A673 (cell line): ENCODE data around the gene PLEKHG3. TPM values are rescaled to one million over a fixed set of nuclear protein-coding genes. Genes with fewer than 3 reads are reported as not detected.

ENCODE experiments used
- BruUV-seq: library from RNA; stranded (reverse); fragments of 400-500 nt; replicated peaks from 2 replicates; lab custom pipeline; 2021; lab: Mats Ljungman, UMichigan
- CTCF ChIA-PET: fragments of 300-600 bp; sonication (Branson Sonifier 250); formaldehyde crosslinking; loops from one replicate; lab custom pipeline; 2022; ENCODE audit warnings: antibody characterized with exemption; lab: Charles Lee
- POLR2A ChIA-PET: fragments of 300-600 bp; sonication (Branson Sonifier 250); formaldehyde crosslinking; loops from one replicate; lab custom pipeline; 2022; ENCODE audit warnings: antibody characterized with exemption; ENCODE audit not compliant: low non-redundant PET; lab: Charles Lee
- DNase-seq: peaks from one replicate; pipeline ENCODE4 v3.0.0-alpha.2; 2015; ENCODE audit warnings: low spot score
- H3K27ac ChIP-seq: fragments of 200-600 bp; sonication (generic); 2 replicates; pipeline ENCODE4 v1.5.1; 2016; ENCODE audit warnings: mixed run types, low read depth, mild to moderate bottlenecking, mixed read lengths, antibody characterized with exemption, low read length; ENCODE audit not compliant: poor library complexity, severe bottlenecking
- H3K27me3 ChIP-seq: fragments of 200-600 bp; sonication (generic); replicated peaks from 2 replicates; pipeline ENCODE4 v1.6.1; 2017; ENCODE audit warnings: mixed run types, low read depth, mild to moderate bottlenecking, mixed read lengths, antibody characterized with exemption, low read length; ENCODE audit not compliant: insufficient read depth, poor library complexity
- H3K36me3 ChIP-seq: fragments of 200-600 bp; sonication (generic); 2 replicates; pipeline ENCODE4 v1.6.1; 2016; ENCODE audit warnings: mixed run types, mild to moderate bottlenecking, mixed read lengths, antibody characterized with exemption, low read length; ENCODE audit not compliant: insufficient read depth, poor library complexity, severe bottlenecking
- H3K4me1 ChIP-seq: fragments of 200-600 bp; sonication (generic); 2 replicates; pipeline ENCODE4 v1.6.1; 2017; ENCODE audit warnings: mixed run types, mild to moderate bottlenecking, mixed read lengths, antibody characterized with exemption, low read length; ENCODE audit not compliant: insufficient read depth, poor library complexity, severe bottlenecking
- H3K4me3 ChIP-seq: fragments of 200-600 bp; sonication (generic); 2 replicates; pipeline ENCODE4 v1.5.1; 2016; ENCODE audit warnings: low read depth, mixed run types, mild to moderate bottlenecking, mixed read lengths, low read length; ENCODE audit not compliant: poor library complexity, severe bottlenecking
- H3K9me3 ChIP-seq: fragments of 200-600 bp; sonication (generic); 2 replicates; pipeline ENCODE4 v1.6.1; 2016; ENCODE audit warnings: mixed run types, low read depth, mild to moderate bottlenecking, mixed read lengths, antibody characterized with exemption, low read length; ENCODE audit not compliant: poor library complexity, severe bottlenecking
- EZH2 ChIP-seq: fragments of 200-600 bp; sonication (generic); IDR thresholded peaks from 2 replicates; pipeline ENCODE4 v1.6.1; 2017; ENCODE audit warnings: borderline replicate concordance, low read depth, mild to moderate bottlenecking, mixed read lengths, antibody characterized with exemption, low read length; ENCODE audit not compliant: poor library complexity, severe bottlenecking
- intact Hi-C: fragments of 100-400 bp; cut with micrococcal nuclease; formaldehyde crosslinking; loops from one replicate; pipeline ENCODE4 v1.10.0; 2022; ENCODE audit not compliant: unreplicated experiment
- total RNA-seq: library from RNA; stranded (reverse); gene quantifications from 2 replicates; pipeline ENCODE4 v1.2.3, GENCODE V29; 2021
- TF ChIP-seq, protein P1 (sequence below): fragments of 300-800, 200-600 bp; sonication (generic); conservative IDR thresholded peaks from 2 replicates; pipeline ENCODE4 v1.5.1; 2017; ENCODE audit warnings: low read depth, mild to moderate bottlenecking, antibody characterized with exemption, low read length, moderate library complexity, mixed read lengths

Gene PLEKHG3
- total RNA-seq, 1 experiment from 2014 or later: 29.6 TPM

DNA sequence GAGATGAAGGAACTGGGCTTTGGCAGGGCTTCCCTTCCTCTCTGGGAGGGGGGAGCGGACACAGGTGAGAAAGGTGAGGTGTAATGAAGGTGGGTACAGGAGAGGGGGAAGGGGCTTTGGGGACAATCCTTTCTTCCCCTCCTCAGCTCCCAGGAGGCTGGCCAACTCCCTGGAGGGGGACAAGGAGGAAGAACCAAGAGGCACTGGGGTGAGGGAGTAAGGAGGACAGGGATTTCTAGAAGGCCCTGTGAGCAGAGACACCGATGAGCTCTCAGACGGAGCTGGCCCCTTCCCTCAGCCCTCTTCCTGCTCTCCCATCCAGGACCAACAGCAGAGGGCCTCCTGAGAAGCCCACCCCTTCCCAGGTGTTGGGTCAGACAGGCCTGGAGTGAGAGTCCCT, 53.4 kb downstream of the PLEKHG3 start:
- BruUV-seq: no TSS peak
- intact Hi-C loops: no loop called here
- no peaks in the 10 kb centered on the region for H3K9me3 ChIP-seq
- H3K36me3 ChIP-seq: no peaks in the 10 kb centered on the region
- POLR2A ChIA-PET: no interaction called here
- H3K4me3 ChIP-seq: no peak overlapping the region
- no peaks in the 10 kb centered on the region for H3K27me3 ChIP-seq
- TF ChIP-seq, protein P1, sequence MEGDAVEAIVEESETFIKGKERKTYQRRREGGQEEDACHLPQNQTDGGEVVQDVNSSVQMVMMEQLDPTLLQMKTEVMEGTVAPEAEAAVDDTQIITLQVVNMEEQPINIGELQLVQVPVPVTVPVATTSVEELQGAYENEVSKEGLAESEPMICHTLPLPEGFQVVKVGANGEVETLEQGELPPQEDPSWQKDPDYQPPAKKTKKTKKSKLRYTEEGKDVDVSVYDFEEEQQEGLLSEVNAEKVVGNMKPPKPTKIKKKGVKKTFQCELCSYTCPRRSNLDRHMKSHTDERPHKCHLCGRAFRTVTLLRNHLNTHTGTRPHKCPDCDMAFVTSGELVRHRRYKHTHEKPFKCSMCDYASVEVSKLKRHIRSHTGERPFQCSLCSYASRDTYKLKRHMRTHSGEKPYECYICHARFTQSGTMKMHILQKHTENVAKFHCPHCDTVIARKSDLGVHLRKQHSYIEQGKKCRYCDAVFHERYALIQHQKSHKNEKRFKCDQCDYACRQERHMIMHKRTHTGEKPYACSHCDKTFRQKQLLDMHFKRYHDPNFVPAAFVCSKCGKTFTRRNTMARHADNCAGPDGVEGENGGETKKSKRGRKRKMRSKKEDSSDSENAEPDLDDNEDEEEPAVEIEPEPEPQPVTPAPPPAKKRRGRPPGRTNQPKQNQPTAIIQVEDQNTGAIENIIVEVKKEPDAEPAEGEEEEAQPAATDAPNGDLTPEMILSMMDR: no peak
- no peak for TF ChIP-seq EZH2
- DNase-seq: no peak
- peaks cover 21% of the 10 kb centered on the region for H3K4me1 ChIP-seq
- CTCF ChIA-PET: no interaction called here
- no peak overlapping the region for H3K27ac ChIP-seq

DNA sequence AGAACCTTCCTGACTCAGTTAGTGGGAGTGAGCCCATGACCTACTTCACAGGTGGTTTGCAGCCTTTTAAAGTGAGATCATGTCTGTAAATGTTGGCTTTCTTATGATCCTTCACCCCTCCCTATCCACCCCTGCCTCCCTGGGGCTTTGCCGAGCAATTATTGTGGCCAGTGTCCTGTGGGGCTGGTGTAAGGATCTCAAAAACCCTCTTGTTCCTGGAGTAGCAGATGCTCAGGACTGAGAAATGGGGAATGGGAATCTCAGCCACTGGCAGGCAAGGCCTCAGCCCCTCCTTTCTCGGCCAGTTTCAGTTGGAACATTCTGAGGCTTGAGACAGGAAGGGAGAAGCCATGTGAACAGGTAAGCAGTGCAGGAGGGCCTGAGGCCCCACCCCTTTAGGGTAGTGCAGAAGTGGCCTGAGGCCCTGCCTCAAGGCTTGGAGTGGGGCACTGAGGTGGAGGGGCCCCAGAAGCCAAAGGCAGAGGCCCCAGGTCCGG, 53.8 kb downstream of the PLEKHG3 start:
- no peak for DNase-seq
- CTCF ChIA-PET: interaction anchor here (0.6 kb wide), 1 partner anchor 94 kb away, joined by 3 read pairs; no protein-coding TSS in a partner anchor
- H3K4me3 ChIP-seq: no peak overlapping the region
- H3K9me3 ChIP-seq: no peaks in the 10 kb centered on the region
- intact Hi-C loops: no loop called here
- TF ChIP-seq EZH2: no peak
- TF ChIP-seq, protein P1: no peak
- H3K27ac ChIP-seq: no peak overlapping the region
- no peaks in the 10 kb centered on the region for H3K36me3 ChIP-seq
- BruUV-seq: no TSS peak
- POLR2A ChIA-PET: no interaction called here
- peaks cover 26% of the 10 kb centered on the region for H3K4me1 ChIP-seq
- no peaks in the 10 kb centered on the region for H3K27me3 ChIP-seq

DNA sequence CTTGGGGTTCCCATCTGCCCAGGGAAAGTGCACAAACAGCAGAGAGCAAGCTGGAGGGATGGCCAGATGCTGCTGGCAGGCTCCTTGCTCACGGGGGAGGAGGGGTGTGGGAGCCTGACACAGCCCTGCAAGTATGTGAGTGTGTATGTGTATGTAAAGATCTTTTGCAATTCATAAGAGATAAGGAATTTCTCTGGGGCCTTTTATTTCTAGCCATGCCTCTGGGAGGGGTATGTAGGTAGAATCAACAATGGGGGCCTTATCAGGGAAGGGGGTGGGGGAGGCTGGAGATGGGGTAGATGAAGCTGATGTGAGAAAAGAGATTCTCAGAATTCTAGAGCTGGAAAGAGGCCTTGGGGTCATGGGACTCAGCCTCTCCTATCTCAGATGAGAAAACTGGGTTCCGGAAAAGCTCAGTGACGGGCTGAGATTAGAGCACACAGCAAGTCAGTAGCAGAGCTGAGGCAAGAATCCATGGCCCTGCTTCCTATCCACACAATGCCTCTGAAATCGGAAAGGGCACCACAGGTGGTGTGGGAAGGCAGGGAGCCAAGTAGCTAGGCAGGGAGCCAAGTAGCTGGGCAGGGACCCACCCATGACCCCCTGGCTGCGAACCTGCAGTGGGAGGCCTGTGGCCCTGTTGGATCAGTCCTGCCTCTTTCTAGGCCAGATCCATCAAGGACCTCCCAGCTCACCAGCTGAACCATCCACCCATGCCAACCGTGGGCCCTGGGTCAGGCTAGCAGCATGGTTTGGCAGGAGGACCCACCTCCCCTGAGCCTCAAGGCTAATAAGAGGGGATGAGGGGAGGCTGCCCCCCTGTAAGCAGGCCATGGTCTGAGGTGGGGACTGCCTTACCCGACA, 54.7 kb downstream of the PLEKHG3 start:
- BruUV-seq: no TSS peak
- TF ChIP-seq, protein P1: no peak
- no peak for TF ChIP-seq EZH2
- Histone ChIP-seq H3K36me3 (no peaks in the 10 kb centered on the region), H3K4me1 (peaks cover 34% of the 10 kb centered on the region), H3K4me3 (no peak overlapping the region), H3K27ac (no peak overlapping the region), H3K27me3 (no peaks in the 10 kb centered on the region), H3K9me3 (no peaks in the 10 kb centered on the region)
- ChIA-PET POLR2A (no interaction called here), CTCF (interaction anchor here (0.6 kb wide), 1 partner anchor 95 kb away, joined by 3 read pairs; no protein-coding TSS in a partner anchor)
- DNase-seq: no peak
- intact Hi-C loops: no loop called here
